Forelimb muscle (tissue), 1 donor: ENCODE data around the gene EMP1. TPM values are rescaled to one million over a fixed set of nuclear protein-coding genes. Genes with fewer than 3 reads are reported as not detected.
A peak's percentile ranks its signal among the peaks of the same experiment; 100 is the strongest.

ENCODE experiments used
- DNase-seq: peaks from one replicate; pipeline ENCODE4 v3.0.0-alpha.2; 2013; ENCODE audit warnings: low read depth
- polyA plus RNA-seq: library from polyadenylated mRNA; unstranded; fragments of 120-200 nt; gene quantifications from one replicate; pipeline ENCODE4 v1.2.1, GENCODE V29; 2013; ENCODE audit not compliant: insufficient read length

Gene EMP1
- polyA plus RNA-seq, 1 donor, result 117 TPM

DNA sequence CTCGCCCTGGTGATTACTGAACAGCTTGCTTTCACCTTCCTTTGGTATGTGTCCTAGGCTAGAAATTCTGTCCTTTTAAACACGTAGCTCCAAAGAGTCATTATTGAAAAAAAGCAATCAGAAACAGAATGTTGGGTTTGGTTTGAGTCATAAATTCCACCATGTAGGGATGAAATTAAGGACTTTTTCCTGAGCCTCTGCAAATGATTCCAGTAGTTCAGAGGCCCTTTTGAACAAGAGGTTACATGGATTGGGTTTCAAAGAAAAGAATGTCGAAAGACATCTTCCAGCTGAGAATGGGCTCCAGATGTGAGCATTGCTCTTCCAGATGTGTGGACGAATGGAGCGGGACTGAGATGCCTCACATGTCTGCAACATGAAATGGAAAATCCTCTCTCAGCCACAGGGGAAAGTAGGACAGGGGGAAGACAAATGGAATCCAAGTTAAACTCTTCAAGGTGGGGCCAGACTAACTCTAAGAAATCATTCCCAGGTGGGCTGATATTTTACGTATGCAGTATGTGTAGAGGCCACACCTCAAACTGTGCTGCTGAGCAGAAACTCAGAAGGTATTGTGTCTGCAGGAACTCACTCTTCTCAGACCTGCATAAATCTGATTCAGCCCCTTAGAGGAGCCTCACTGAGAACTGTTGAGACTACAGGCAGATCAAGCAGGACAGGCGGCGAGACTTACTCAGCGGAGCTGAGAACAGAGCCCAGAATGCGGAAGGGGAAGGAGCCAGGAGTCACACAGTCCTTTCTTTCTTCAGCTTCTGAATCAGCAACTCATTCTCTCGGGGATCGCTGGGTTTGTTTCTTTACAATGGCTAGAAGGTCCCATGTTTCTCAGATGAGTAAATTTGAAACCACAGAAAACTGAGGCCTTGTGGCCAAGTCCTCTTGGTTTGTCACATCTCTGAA, 23.3 kb upstream of the EMP1 start:
- peak; percentile 96 for DNase-seq

- no peak for DNase-seq
These were observed 21.0 kb upstream of the EMP1 start for GRCh38 chr12:13175499-13175898.

- DNase-seq, result no peak
These were observed 20.3 kb upstream of the EMP1 start for GRCh38 chr12:13176256-13176655.

DNA sequence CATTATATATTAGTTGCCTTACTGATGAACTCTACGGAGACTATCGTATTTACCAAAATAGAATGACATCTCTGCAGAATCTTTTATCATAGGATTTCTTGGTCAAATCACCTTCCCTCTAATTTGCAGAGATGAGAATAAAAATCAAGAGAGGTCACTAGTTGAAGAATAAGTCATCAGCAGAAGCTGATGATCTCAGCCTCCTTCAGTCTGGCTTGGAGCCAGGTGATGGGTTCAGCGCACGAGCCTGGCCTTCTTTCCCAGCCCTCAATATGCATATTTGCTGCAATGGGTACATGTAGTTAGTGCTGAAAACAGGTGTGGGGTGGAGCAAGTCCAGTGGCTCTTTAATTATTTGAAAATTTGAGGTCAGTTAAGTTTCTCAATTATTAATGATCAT, 19.2 kb upstream of the EMP1 start:
- DNase-seq, result no peak

DNA sequence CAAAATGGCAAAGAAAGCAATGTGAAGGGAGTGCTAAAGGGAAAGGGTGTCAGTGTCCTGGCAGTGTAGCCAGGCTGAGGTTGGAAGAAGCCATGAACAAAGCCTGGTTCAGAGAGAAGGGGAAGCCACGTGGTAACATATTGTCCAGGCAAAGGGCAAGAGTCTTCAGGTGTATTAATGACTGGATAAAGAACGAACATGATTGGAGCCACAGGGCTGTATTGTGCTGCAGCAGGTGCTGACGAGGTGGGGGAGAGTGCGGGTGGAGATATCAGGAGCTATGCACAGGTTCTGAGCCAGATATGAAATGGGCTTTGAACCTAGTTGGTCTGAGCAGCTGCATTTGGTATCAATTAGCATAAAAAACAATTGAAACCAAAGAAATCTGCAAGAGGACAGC, 18.6 kb upstream of the EMP1 start:
- no peak for DNase-seq

DNA sequence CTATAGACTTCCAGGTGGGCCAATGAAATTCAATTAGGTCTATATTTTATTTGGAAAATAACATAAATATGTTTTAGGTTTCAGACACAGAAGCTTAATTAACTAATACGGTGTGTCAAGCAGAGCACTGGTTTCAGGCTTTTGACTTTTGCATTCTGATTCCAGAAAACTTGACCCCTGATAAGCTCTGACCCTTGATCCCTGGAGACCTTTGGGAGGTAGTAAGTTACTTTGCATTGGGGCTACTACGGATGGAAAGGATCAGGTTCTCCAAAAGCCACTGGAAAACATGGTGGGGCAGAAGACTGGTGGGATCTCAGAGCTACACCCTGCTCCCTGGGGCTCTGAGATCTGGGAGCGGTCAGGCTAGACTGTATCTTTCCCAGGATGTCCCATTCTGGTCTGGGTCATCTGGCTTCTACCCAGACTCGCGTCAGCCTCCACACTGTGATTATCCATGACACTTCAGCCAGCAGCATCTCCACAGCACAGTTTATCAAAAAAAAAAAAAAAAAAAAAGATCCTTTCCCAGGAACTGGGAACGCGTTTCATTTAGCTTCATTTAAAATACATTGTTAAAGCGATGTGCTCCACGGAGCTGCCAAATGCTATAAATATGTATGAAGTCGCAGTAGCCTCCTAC, 17.8 kb upstream of the EMP1 start:
- DNase-seq, result peak; percentile 90

- DNase-seq, result no peak
These were observed 17.1 kb upstream of the EMP1 start for GRCh38 chr12:13179211-13180074.

DNA sequence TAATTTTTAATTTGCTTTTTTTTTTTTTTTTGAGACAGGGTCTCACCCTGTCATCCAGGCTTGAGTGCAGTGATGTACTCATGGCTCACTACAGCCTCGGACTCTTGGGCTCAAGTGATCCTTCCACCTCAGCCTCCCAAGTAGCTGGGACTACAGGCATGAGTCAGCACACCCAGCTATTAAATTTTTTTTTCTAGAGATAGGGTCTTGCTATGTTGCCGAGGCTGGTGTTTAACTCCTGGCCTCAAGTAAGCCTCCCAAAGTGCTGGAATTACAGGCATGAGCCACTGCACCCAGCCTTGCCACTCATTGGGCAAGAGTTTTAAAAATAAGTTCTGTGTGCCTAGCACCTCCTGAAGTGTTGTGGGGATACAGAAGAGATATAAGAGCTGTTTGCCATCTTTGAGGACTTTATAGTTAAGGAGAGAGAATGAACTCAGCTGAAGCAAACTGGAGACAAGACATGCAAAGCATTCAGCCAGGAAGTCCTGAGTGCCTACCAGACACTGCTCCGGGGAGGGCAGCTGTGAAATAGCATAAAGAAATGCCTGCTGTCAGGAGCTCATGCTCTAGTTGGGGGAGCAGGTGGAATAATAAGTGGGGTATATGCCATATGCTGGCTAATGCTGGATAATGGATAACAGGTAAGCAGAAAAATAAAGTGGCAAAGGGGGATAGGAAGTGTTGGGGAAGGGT, 15.0 kb upstream of the EMP1 start:
- DNase-seq, result no peak

GRCh38 chr12:13182881-13183280, 13.6 kb upstream of the EMP1 start:
- no peak for DNase-seq

DNA sequence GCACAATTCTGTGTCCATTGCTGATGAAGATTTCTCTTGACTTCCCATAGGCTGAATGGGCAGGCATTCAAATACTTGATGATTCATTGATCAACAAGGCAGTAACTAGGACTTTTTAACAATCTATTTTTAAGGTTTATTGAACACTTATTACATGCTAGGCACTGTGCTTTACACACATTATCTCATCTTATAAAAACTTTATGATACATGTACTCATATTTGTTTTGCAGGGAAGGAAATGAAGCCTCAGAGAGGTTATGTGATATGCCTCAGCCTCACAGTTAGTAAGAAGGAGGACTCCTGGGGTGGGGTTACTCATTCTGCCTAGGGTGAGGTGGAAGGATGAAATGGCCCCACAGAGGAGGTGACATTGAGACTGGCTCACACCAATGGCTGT, 12.9 kb upstream of the EMP1 start:
- DNase-seq, result no peak

DNA sequence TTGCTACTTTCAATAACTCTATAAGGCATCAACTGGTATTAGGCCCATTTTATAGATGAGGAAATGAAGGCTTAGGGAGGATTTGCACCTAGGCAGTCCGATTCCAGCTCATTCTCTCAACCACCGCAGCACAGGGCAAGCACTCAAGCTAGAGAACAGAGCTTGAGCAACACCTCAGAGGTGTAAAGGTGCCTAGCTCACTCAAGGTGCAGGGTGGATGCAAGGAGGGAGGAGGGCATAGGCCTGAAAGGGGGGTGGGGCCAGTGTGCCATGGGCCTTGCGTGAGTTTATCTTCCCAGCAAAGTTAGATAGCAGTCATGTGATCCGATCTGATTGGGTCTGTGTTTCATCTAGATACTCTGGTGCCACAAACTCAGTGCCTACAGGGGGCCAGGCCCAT, 10.2 kb upstream of the EMP1 start:
- DNase-seq, result no peak

- DNase-seq, result no peak
These were observed 9.1 kb upstream of the EMP1 start for GRCh38 chr12:13187399-13187798.

DNA sequence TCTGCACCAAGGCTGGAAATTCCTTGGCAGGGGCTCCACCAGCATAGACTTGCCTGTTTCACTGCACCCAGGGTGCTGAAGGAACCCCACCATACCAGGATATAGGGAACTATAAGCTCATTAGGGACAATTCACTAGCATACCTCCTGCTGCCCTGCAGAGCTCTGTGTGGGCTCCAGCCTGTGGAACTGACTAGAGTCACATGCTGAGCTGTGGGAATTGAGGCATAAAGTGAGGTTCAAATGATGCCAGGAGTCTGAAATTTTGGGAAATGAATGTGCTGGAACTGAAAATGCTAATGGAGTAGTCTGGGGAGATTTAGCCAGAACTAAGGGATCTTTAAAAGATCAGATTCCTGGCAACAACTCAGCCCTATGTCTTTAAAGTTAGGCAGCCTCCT, 7.3 kb upstream of the EMP1 start:
- DNase-seq, result no peak

- DNase-seq, result no peak
These were observed 6.3 kb upstream of the EMP1 start for GRCh38 chr12:13190275-13190674.

GRCh38 chr12:13192719-13193118, 3.8 kb upstream of the EMP1 start:
- no peak for DNase-seq

DNA sequence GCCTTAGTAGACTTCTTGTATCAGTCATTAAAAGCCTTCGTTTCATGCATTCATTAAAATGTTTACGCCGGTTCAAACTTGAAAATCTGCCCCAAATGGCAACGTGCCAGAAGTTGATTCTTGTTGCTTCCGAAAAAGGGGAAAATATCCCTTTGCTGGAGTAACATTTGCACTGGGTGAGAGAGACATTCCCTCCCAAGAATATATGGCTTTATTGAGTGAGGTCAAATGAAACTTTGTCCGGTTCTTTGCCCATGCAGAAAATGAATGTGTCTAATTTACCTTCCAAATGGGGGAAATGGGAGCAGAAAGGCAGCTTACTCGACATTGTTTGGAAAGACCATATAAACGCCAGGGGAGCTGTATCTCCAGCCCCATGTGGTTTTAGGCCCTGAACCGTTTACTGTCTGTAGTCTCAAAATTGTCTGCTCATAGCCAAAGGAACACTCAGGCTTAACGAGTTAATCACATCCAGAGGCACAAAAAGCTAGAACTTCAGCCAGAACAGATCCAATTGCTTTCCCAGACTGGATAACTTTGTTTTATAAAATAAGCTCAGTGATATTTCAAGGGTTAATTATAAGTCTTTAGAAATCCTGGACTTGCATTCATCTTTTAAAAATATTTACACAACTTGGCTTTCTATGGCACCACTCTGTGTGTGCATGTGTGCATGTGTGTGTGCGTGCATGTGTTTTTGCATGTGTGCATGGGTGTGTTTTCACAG, 2.9 kb upstream of the EMP1 start:
- DNase-seq, result no peak

GRCh38 chr12:13194401-13195110, 2.0 kb upstream of the EMP1 start:
- no peak for DNase-seq

- DNase-seq, result no peak
These were observed 1.3 kb upstream of the EMP1 start for GRCh38 chr12:13195250-13195649.

DNA sequence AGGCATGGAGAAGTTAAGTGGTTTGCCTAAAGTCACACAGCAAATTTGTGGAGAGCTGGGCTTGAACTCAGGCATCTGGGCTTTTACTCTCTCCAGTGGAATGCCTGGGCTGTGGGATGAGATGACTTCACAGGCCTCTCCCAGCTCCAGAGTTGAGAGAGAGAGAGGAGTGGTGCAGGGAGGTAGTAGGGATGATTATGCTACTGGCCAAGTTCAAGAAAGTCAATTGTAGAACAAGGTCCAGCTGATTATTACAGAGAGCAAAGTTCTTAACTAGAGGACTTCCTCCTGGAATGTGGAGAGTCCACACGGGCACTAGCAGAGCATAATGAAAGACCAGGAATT, 769 bp upstream of the EMP1 start:
- no peak for DNase-seq

DNA sequence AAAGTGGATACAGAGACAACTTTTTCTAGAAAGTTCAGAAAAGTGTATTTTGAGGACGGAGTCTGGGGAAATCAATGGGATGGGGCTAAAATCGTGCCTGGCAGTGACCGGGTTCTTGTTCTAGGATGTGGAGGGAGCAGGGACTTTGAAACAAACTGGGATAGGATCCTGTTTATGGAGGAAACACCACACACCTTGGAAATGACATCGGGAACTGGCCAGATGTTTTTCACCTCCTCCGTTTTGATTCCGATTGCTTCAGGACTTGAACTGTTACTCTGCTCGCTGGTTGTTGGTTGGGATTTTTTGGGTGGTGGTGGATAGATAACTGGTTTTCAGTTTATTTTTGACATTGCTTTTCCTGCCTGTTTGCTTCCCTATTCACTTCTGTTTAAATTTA, 506 bp downstream of the EMP1 start:
- no peak for DNase-seq
